Coronary artery (tissue), 2 donors: ENCODE data around the gene SLC4A7.

ENCODE experiments used
- DNase-seq: peaks from one replicate; pipeline ENCODE4 v3.0.0-alpha.2; 2017; ENCODE audit warnings: low spot score
- H3K27ac ChIP-seq, 2 donors: fragments of 200-600 bp; sonication (generic); one replicate each; pipeline ENCODE4 v1.5.1; 2016 to 2019
- H3K4me3 ChIP-seq: fragments of 200-600 bp; sonication (generic); 2 replicates; pipeline ENCODE4 v1.5.1; 2016; ENCODE audit warnings: mild to moderate bottlenecking, moderate library complexity
- CTCF ChIP-seq: fragments of 200-600 bp; sonication (generic); IDR thresholded peaks from one replicate; pipeline ENCODE4 v1.5.1; 2019; ENCODE audit warnings: antibody characterized with exemption

SLC4A7 gene

DNA sequence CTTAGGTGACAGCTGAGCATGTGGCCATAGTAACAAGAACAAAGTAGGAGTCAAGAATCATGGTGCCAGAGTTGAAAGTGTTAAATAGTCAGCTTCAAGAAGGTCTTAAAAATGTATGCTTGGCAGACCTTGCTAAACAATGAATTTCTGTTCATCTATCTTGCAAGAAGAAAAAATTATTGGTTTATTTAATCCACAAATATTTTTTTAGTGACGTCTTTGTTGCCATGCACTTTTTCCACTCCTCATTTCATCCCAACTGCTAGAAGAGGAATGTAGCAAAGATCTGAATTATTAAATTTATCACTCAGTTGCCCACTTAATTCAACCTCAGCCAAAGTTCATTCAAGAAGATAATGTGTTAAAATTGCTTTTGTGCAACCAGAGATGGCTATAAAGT is 3.2 kb upstream of the SLC4A7 start:
- Histone ChIP-seq H3K4me3 (no peak overlapping the region), H3K27ac (no peak overlapping the region)
- TF ChIP-seq CTCF, result no peak
- no peak for DNase-seq

GRCh38 chr3:27486336-27486735 is 2.2 kb upstream of the SLC4A7 start:
- no peak overlapping the region for H3K4me3 ChIP-seq
- DNase-seq, result no peak
- H3K27ac ChIP-seq, result no peak overlapping the region
- no peak for TF ChIP-seq CTCF

GRCh38 chr3:27485866-27486265 is 1.7 kb upstream of the SLC4A7 start:
- Histone ChIP-seq H3K4me3 (no peak overlapping the region), H3K27ac (no peak overlapping the region)
- TF ChIP-seq CTCF, result no peak
- DNase-seq, result no peak

DNA sequence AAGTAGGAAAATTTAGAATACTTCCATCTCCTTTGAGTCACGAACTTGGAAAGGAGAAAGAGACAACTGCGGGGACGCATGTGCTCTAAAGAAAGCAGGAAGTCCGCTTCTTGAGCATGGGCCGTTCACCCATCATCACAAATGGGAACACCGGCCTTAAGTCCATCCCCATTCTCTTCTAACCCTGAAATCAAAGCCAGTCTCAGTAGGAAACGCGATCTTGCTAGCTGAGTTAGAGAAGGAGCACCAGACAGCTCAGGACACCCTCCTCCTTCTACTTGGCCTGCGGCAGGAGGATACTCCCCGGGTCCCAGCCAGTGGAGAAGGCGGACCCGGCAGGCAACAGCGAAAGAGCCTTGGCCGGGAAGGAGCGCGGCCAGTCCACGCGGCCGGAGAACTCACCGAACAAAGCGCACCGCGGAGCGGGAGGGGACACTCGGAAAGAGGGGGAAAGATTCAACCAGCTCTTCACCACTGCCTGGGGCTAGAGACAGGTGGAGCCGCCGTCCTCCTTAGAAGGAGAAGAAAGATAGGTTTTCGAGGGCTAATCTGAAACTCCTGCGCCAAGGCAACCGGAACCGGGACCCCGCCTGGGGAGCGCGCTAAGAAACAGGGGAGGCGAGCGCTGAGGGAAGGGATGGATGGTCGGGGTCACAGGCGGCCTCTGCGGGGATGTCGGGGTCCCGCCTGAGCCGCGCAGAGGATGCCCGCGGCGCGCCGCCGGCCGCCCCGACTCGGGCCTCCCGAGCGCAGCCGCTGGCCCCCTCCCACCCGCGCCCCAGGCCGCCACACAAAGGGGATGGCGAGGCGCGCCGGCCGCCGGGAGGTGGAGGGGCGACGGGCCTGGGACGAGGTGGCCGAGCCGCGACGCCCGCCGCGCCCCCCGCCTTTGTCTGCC is 818 bp downstream of the SLC4A7 start:
- Histone ChIP-seq H3K27ac (peak overlapping the region; percentile 95 to 99), H3K4me3 (peak overlapping the region; percentile 97)
- TF ChIP-seq CTCF, result no peak
- peak; percentile 83 for DNase-seq

- DNase-seq, result no peak
- Histone ChIP-seq H3K4me3 (no peak overlapping the region), H3K27ac (peak overlapping the region; percentile 22 to 49)
- TF ChIP-seq CTCF, result no peak
Measured at GRCh38 chr3:27479806-27480543, 4.2 kb downstream of the SLC4A7 start.

DNA sequence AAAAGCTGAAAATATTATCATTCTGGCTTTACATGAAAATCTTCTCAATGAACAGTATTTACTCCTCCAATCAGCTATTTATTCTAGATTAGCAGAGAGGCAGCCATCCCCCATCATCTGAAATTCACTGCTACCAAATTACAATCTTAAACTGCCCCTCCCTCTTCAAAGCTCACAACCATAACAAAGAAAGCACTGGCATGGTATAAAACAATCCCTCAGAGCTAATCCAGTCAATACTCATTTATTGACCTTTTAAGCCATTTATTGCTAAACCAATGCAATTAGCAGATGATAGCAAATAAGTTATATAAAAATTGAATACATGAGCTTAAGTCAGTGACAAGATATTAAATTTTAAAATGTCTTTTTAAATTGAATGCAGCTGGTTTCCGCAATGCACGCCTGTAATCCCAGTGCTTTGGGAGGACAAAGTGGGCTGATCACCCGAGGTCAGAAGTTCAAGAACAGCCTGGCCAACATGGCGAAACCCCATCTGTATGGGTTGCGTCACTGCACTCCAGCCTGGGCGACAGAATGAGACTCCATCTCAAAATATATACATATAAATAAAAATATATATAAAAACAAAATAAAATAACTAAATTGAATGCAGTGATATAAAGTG is 12.1 kb downstream of the SLC4A7 start:
- Histone ChIP-seq H3K27ac (no peak overlapping the region), H3K4me3 (no peak overlapping the region)
- DNase-seq, result no peak
- TF ChIP-seq CTCF, result no peak
